Measurements from ENCODE around the gene DNLZ. TPM values are rescaled to one million over a fixed set of nuclear protein-coding genes. Genes with fewer than 3 reads are reported as not detected.

Gene DNLZ
- total RNA-seq, 2 donors from 2014 or later: 24.1 to 31.3 TPM

GRCh38 chr9:136363949-136364748 is 605 bp upstream of the DNLZ start:
- Histone ChIP-seq H3K36me3 (replicated peaks in 1 of 2; ENCODE audit: insufficient read depth in 1 of 2, low read depth in 2 of 2) (no peaks in the 10 kb centered on the region), H3K27ac (peak overlapping the region in 2 of 4 donors; percentile 76 to 95), H3K27me3 (no peaks in the 10 kb centered on the region), H3K4me3 (no peak overlapping the region), H3K4me1 (peaks cover 22% of the 10 kb centered on the region), H3K9me3 (no peaks in the 10 kb centered on the region)
- no peak for DNase-seq
- TF ChIP-seq POLR2A (IDR thresholded peaks at IDR 0.05) (no peak), CTCF (IDR thresholded peaks at IDR 0.05) (no peak)
- intact Hi-C loops (cut with DNase I): no loop called here
- 37 to 49% methylated on average over 7 to 54 of the region's 54 CpGs for WGBS, 2 donors
- ATAC-seq: no peak

- no peaks in the 10 kb centered on the region for H3K36me3 ChIP-seq (replicated peaks in 1 of 2; ENCODE audit: insufficient read depth in 1 of 2, low read depth in 2 of 2)
- H3K27me3 ChIP-seq: no peaks in the 10 kb centered on the region
- TF ChIP-seq POLR2A (IDR thresholded peaks at IDR 0.05) (no peak), CTCF (IDR thresholded peaks at IDR 0.05) (no peak)
- no peak overlapping the region for H3K4me3 ChIP-seq
- 68 to 75% methylated on average over 2 to 6 of the region's 6 CpGs for WGBS, 2 donors
- peak overlapping the region; percentile 76 to 95 (median 95) for H3K27ac ChIP-seq
- no peaks in the 10 kb centered on the region for H3K9me3 ChIP-seq
- no peak for ATAC-seq
- peaks cover 22% of the 10 kb centered on the region for H3K4me1 ChIP-seq
- DNase-seq: no peak
- intact Hi-C loops (cut with DNase I): no loop called here
These were observed 1.1 kb downstream of the DNLZ start for GRCh38 chr9:136362450-136362784.

- no peaks in the 10 kb centered on the region for H3K27me3 ChIP-seq
- no peak for DNase-seq
- peak overlapping the region in 1 of 4 donors; percentile 39 for H3K27ac ChIP-seq
- no peaks in the 10 kb centered on the region for H3K36me3 ChIP-seq (replicated peaks in 1 of 2; ENCODE audit: insufficient read depth in 1 of 2, low read depth in 2 of 2)
- TF ChIP-seq CTCF (IDR thresholded peaks at IDR 0.05) (no peak), POLR2A (IDR thresholded peaks at IDR 0.05) (no peak)
- no peak overlapping the region for H3K4me3 ChIP-seq
- WGBS, 2 donors: 81 to 87% methylated on average over 4 to 26 of the region's 26 CpGs
- ATAC-seq: no peak
- intact Hi-C loops (cut with DNase I): no loop called here
- H3K4me1 ChIP-seq: peaks cover 22% of the 10 kb centered on the region
- no peaks in the 10 kb centered on the region for H3K9me3 ChIP-seq
These were observed 1.6 kb downstream of the DNLZ start for GRCh38 chr9:136361754-136362449.

GRCh38 chr9:136361047-136361753 is 2.3 kb downstream of the DNLZ start:
- 81 to 87% methylated on average over 33 to 42 of the region's 43 CpGs for WGBS, 2 donors
- peaks cover 22% of the 10 kb centered on the region for H3K4me1 ChIP-seq
- no peaks in the 10 kb centered on the region for H3K36me3 ChIP-seq (replicated peaks in 1 of 2; ENCODE audit: insufficient read depth in 1 of 2, low read depth in 2 of 2)
- DNase-seq: no peak
- ATAC-seq: no peak
- H3K9me3 ChIP-seq: no peaks in the 10 kb centered on the region
- intact Hi-C loops (cut with DNase I): no loop called here
- no peaks in the 10 kb centered on the region for H3K27me3 ChIP-seq
- H3K4me3 ChIP-seq: no peak overlapping the region
- peak overlapping the region in 1 of 4 donors; percentile 39 for H3K27ac ChIP-seq
- no peak for TF ChIP-seq POLR2A (IDR thresholded peaks at IDR 0.05)
